Measurements from ENCODE around the gene PRPF19. TPM values are rescaled to one million over a fixed set of nuclear protein-coding genes. Genes with fewer than 3 reads are reported as not detected.

The PRPF19 gene
- total and polyA plus RNA-seq, 9 of the 15 experiments (the other 6 are each of a cell fraction or from before 2014, with no cell fraction given), result 9.4 to 212 (median 73.2) TPM

DNA sequence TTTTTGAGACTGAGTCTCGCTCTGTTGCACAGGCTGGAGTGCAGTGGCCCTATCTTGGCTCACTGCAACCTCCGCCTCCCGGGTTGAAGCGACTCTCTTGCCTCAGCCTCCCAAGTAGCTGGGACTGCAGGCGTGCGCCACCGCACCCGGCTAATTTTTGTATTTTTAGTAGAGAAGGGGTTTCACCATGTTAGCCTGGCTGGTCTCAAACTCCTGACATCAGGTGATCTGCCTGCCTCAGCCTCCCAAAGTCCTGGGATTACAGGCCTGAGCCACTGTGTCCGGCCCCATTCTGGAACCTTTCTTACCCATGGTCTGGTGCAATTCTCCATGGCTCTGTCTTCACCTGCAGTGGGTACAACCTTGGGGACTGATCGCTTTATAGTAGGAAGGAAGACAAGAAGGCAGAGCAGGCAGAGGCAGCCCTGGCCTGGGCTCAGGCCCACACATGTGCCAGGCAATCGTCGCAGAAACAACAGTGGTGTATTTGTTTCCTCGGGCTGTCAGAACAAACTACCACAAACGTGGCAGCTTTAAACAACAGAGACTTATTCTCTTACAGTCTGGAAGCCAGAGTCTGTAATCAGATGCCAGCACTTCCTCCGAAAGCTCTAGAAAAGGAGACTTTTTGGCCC lies 46.7 kb downstream of the PRPF19 start:
- Histone ChIP-seq H3K4me1 (replicated peaks in 1 of 2; ENCODE audit: control insufficient read depth in 2 of 2, insufficient read depth in 2 of 2, low read length in 2 of 2) (peaks cover 36 to 45% of the 10 kb centered on the region in 2 experiments), H3K9me1 (ENCODE audit: control insufficient read depth, insufficient read depth, low read length) (no peaks in the 10 kb centered on the region), H3K79me2 (ENCODE audit: control insufficient read depth, insufficient read depth, low read length) (peaks cover 1% of the 10 kb centered on the region; the same call in 1 of the 3 replicates), H2AFZ (ENCODE audit: low read depth, low read length) (no peak overlapping the region), H3K36me3 (ENCODE audit: control insufficient read depth, insufficient read depth, low read length) (no peaks in the 10 kb centered on the region), H3K4me2 (ENCODE audit: insufficient read depth, low read length) (no peak overlapping the region), H4K20me1 (replicated peaks; ENCODE audit: control insufficient read depth, insufficient read depth, low read length) (no peaks in the 10 kb centered on the region), H3K9ac (ENCODE audit: insufficient read depth in 1 of 2, low read depth in 2 of 2, low read length in 2 of 2) (no peak overlapping the region), H3K27me3 (ENCODE audit: control insufficient read depth in 2 of 2, insufficient read depth in 2 of 2, low read length in 2 of 2) (no peaks in the 10 kb centered on the region), H3K4me3 (no peak overlapping the region), H3K27ac (ENCODE audit: extremely low read depth, low read depth, low read length) (no peak overlapping the region), H3K9me3 (replicated peaks; ENCODE audit: control insufficient read depth, insufficient read depth, low read depth, low read length) (no peaks in the 10 kb centered on the region)
- POLR2A ChIA-PET, result no interaction called here
- in situ Hi-C loops (cut with MboI) (no loop called here), intact Hi-C loops (cut with micrococcal nuclease) (no loop called here)
- WGBS (ENCODE audit: insufficient coverage, low coverage, missing lambda C conversion rate), result 76% methylated on average over 13 of the region's 15 CpGs
- ATAC-seq, result no peak
- FAIRE-seq, result no peak
- DNase-seq (ENCODE audit: extremely low read depth in 1 of 4, low spot score in 3 of 4), result no peak
- no TSS peak for BruUV-seq (replicated peaks)
- CTCF ChIA-PET (ENCODE audit: low intra/inter-chr PET ratio), result no interaction called here
- TF ChIP-seq, protein P1, sequence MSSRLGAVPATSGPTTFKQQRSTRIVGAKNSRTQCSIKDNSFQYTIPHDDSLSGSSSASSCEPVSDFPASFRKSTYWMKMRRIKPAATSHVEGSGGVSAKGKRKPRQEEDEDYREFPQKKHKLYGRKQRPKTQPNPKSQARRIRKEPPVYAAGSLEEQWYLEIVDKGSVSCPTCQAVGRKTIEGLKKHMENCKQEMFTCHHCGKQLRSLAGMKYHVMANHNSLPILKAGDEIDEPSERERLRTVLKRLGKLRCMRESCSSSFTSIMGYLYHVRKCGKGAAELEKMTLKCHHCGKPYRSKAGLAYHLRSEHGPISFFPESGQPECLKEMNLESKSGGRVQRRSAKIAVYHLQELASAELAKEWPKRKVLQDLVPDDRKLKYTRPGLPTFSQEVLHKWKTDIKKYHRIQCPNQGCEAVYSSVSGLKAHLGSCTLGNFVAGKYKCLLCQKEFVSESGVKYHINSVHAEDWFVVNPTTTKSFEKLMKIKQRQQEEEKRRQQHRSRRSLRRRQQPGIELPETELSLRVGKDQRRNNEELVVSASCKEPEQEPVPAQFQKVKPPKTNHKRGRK (tag; IDR thresholded peaks at IDR 0.05), result no peak
- TF ChIP-seq CREB1 (IDR thresholded peaks at IDR 0.05), result no peak
- TF ChIP-seq CREB1 (CRISPR knock-in tag; IDR thresholded peaks at IDR 0.05), result no peak
- no peak for TF ChIP-seq POLR3A (IDR thresholded peaks at IDR 0.05; ENCODE audit: borderline replicate concordance, extremely low read depth, insufficient read depth, insufficient read length)
- TF ChIP-seq ZNF589 (CRISPR knock-in tag; IDR thresholded peaks at IDR 0.05; ENCODE audit: low read depth), result no peak
- TF ChIP-seq RBM39 (optimal IDR thresholded peaks at IDR 0.05; ENCODE audit: low read depth, low read length), result no peak
- TF ChIP-seq MXI1 (IDR thresholded peaks at IDR 0.05; ENCODE audit: low read depth, low read length), result no peak
- no peak for TF ChIP-seq GTF2F1 (IDR thresholded peaks at IDR 0.05; ENCODE audit: low read depth, low read length)
- TF ChIP-seq, protein P2, sequence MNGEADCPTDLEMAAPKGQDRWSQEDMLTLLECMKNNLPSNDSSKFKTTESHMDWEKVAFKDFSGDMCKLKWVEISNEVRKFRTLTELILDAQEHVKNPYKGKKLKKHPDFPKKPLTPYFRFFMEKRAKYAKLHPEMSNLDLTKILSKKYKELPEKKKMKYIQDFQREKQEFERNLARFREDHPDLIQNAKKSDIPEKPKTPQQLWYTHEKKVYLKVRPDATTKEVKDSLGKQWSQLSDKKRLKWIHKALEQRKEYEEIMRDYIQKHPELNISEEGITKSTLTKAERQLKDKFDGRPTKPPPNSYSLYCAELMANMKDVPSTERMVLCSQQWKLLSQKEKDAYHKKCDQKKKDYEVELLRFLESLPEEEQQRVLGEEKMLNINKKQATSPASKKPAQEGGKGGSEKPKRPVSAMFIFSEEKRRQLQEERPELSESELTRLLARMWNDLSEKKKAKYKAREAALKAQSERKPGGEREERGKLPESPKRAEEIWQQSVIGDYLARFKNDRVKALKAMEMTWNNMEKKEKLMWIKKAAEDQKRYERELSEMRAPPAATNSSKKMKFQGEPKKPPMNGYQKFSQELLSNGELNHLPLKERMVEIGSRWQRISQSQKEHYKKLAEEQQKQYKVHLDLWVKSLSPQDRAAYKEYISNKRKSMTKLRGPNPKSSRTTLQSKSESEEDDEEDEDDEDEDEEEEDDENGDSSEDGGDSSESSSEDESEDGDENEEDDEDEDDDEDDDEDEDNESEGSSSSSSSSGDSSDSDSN (IDR thresholded peaks at IDR 0.05; ENCODE audit: borderline replicate concordance in 1 of 2, low read depth in 2 of 2, low read length in 2 of 2), result no peak
- no peak for TF ChIP-seq ILF3 (IDR thresholded peaks at IDR 0.05; ENCODE audit: borderline replicate concordance)
- no peak for TF ChIP-seq RB1 (IDR thresholded peaks at IDR 0.05; ENCODE audit: low read depth)
- TF ChIP-seq CBX8 (IDR thresholded peaks at IDR 0.05; ENCODE audit: borderline replicate concordance, extremely low read depth, low read depth, low read length, poor library complexity, severe bottlenecking), result no peak
- no peak for TF ChIP-seq HEY1 (CRISPR knock-in tag; IDR thresholded peaks at IDR 0.05; ENCODE audit: borderline replicate concordance)
- TF ChIP-seq, protein P3, sequence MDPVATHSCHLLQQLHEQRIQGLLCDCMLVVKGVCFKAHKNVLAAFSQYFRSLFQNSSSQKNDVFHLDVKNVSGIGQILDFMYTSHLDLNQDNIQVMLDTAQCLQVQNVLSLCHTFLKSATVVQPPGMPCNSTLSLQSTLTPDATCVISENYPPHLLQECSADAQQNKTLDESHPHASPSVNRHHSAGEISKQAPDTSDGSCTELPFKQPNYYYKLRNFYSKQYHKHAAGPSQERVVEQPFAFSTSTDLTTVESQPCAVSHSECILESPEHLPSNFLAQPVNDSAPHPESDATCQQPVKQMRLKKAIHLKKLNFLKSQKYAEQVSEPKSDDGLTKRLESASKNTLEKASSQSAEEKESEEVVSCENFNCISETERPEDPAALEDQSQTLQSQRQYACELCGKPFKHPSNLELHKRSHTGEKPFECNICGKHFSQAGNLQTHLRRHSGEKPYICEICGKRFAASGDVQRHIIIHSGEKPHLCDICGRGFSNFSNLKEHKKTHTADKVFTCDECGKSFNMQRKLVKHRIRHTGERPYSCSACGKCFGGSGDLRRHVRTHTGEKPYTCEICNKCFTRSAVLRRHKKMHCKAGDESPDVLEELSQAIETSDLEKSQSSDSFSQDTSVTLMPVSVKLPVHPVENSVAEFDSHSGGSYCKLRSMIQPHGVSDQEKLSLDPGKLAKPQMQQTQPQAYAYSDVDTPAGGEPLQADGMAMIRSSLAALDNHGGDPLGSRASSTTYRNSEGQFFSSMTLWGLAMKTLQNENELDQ (CRISPR knock-in tag; IDR thresholded peaks at IDR 0.05; ENCODE audit: borderline replicate concordance), result no peak
- TF ChIP-seq TRIM28 (IDR thresholded peaks at IDR 0.05), result no peak
- no peak for TF ChIP-seq KDM4B (IDR thresholded peaks at IDR 0.05; ENCODE audit: borderline replicate concordance in 2 of 2, low read depth in 1 of 2)
